Measurements from ENCODE around the gene SRGAP1.

- no peak for TF ChIP-seq CTCF (IDR thresholded peaks at IDR 0.05)
- TF ChIP-seq POLR2A (IDR thresholded peaks at IDR 0.05): no peak
- no peak for TF ChIP-seq EP300 (IDR thresholded peaks at IDR 0.05)
- TF ChIP-seq POLR2AphosphoS5 (IDR thresholded peaks at IDR 0.05): peak; percentile 98
These were observed 254.9 kb downstream of the SRGAP1 start for GRCh38 chr12:64099397-64099796.

Data from gastroesophageal sphincter (tissue), 3 donors.